HEK293 (cell line): ENCODE results near the gene ALG1.
"Not testable (repeated sequence)": the region's sequence is repeated elsewhere in the genome, so short reads cannot be mapped to it uniquely, and the experiment has no call there.

Experiments
- CTCF ChIA-PET: fragments of 350-600 bp; formaldehyde crosslinking; extraction: SDS; loops from one replicate; lab custom pipeline; 2021; ENCODE audit warnings: antibody characterized with exemption; lab: Yijun Ruan, JAX
- POLR2A ChIA-PET: fragments of 300-600 bp; formaldehyde crosslinking; extraction: SDS; loops from one replicate; lab custom pipeline; 2020; ENCODE audit warnings: antibody characterized with exemption, inconsistent platforms; lab: Yijun Ruan, JAX
- H3K27ac ChIP-seq: fragments of 200-500 bp; sonication (Bioruptor generic); 2 replicates; pipeline ENCODE4 v1.5.1; 2014; ENCODE audit warnings: low read depth, low read length, control low read depth, inconsistent platforms; ENCODE audit errors: extremely low read depth
- H3K36me3 ChIP-seq, 2 experiments: fragments of 200-500 bp in 1 of 2; sonication (Bioruptor generic) in 1 of 2; 1 replicate in 1 of 2; 2 replicates in 1 of 2; pipeline ENCODE4 v1.5.1; 2014 to 2017; ENCODE audit warnings: inconsistent platforms in 2 of 2, low read length in 2 of 2; ENCODE audit not compliant: control insufficient read depth in 2 of 2, insufficient read depth in 1 of 2
- H3K4me1 ChIP-seq: fragments of 200-500 bp; sonication (Bioruptor generic); 2 replicates; pipeline ENCODE4 v1.5.1; 2014; ENCODE audit warnings: mild to moderate bottlenecking, low read length, inconsistent platforms; ENCODE audit not compliant: control insufficient read depth, insufficient read depth
- H3K4me3 ChIP-seq: 2 replicates; pipeline ENCODE4 v1.5.1; 2011; ENCODE audit warnings: low read depth, mild to moderate bottlenecking, control low read depth, low read length, moderate library complexity
- H3K9me3 ChIP-seq: fragments of 200-500 bp; sonication (Bioruptor generic); 2 replicates; pipeline ENCODE4 v1.5.1; 2014; ENCODE audit warnings: low read depth, low read length, inconsistent platforms; ENCODE audit not compliant: control insufficient read depth, insufficient read depth
- KLF10 ChIP-seq: fragments of 450-650 bp; IDR thresholded peaks from 2 replicates; pipeline ENCODE4 v1.5.1; 2018; ENCODE audit warnings: missing biosample characterization, mild to moderate bottlenecking, missing genetic modification characterization
- MEIS1 ChIP-seq: sonication (generic); formaldehyde crosslinking; IDR thresholded peaks from 2 replicates; pipeline ENCODE4 v1.8.1; 2022; ENCODE audit warnings: missing genetic modification reagents, mild to moderate bottlenecking, borderline replicate concordance
- OVOL3 ChIP-seq: fragments of 450-650 bp; formaldehyde crosslinking; IDR thresholded peaks from 2 replicates; pipeline ENCODE4 v1.5.1; 2016; ENCODE audit warnings: missing biosample characterization, missing genetic modification characterization
- TRIM28 ChIP-seq: IDR thresholded peaks from 2 replicates; pipeline ENCODE4 v1.6.1; 2011; ENCODE audit warnings: low read length, control low read depth, borderline replicate concordance
- ZIC2 ChIP-seq: fragments of 450-650 bp; formaldehyde crosslinking; IDR thresholded peaks from 2 replicates; pipeline ENCODE4 v1.5.1; 2016; ENCODE audit warnings: missing biosample characterization, missing genetic modification characterization
- ZNF138 ChIP-seq: fragments of 450-650 bp; formaldehyde crosslinking; IDR thresholded peaks from 2 replicates; pipeline ENCODE4 v1.5.1; 2016; ENCODE audit warnings: missing biosample characterization, missing genetic modification characterization, borderline replicate concordance
- ZNF19 ChIP-seq: fragments of 450-650 bp; formaldehyde crosslinking; IDR thresholded peaks from 2 replicates; pipeline ENCODE4; 2016; ENCODE audit warnings: missing biosample characterization, missing genetic modification characterization, low read depth
- ZNF211 ChIP-seq: fragments of 450-650 bp; formaldehyde crosslinking; IDR thresholded peaks from 2 replicates; pipeline ENCODE4 v1.5.1; 2016; ENCODE audit warnings: low read depth, missing biosample characterization, missing genetic modification characterization
- ZNF23 ChIP-seq: fragments of 450-650 bp; formaldehyde crosslinking; IDR thresholded peaks from 2 replicates; pipeline ENCODE4 v1.5.1; 2016; ENCODE audit warnings: missing biosample characterization, missing genetic modification characterization, borderline replicate concordance
- ZNF433 ChIP-seq: fragments of 450-650 bp; formaldehyde crosslinking; IDR thresholded peaks from 2 replicates; pipeline ENCODE4 v1.5.1; 2016; ENCODE audit warnings: missing biosample characterization, missing genetic modification characterization, low read depth
- ZNF501 ChIP-seq: fragments of 450-650 bp; formaldehyde crosslinking; IDR thresholded peaks from 2 replicates; pipeline ENCODE4 v1.5.1; 2016; ENCODE audit warnings: missing biosample characterization, missing genetic modification characterization
- ZNF670 ChIP-seq: fragments of 450-650 bp; formaldehyde crosslinking; IDR thresholded peaks from 2 replicates; pipeline ENCODE4 v1.5.1; 2016; ENCODE audit warnings: missing biosample characterization, missing genetic modification characterization, low read depth
- ZNF837 ChIP-seq: fragments of 450-650 bp; formaldehyde crosslinking; IDR thresholded peaks from 2 replicates; pipeline ENCODE4 v1.5.1; 2016; ENCODE audit warnings: missing biosample characterization, missing genetic modification characterization
- TF ChIP-seq, protein P1 (sequence below): fragments of 450-650 bp; formaldehyde crosslinking; IDR thresholded peaks from 2 replicates; pipeline ENCODE4 v1.5.1; 2016; ENCODE audit warnings: missing biosample characterization, missing genetic modification characterization, borderline replicate concordance
- TF ChIP-seq, protein P2 (sequence below): fragments of 450-650 bp; IDR thresholded peaks from 2 replicates; pipeline ENCODE4 v1.5.1; 2018; ENCODE audit warnings: missing biosample characterization, mild to moderate bottlenecking, missing genetic modification characterization
- TF ChIP-seq, protein P3 (sequence below): fragments of 450-650 bp; formaldehyde crosslinking; IDR thresholded peaks from 2 replicates; pipeline ENCODE4 v1.5.1; 2017; ENCODE audit warnings: missing biosample characterization, missing genetic modification characterization
- TF ChIP-seq, protein P4 (sequence below): fragments of 450-650 bp; formaldehyde crosslinking; IDR thresholded peaks from 2 replicates; pipeline ENCODE4 v1.5.1; 2016; ENCODE audit warnings: missing biosample characterization, missing genetic modification characterization
- TF ChIP-seq, protein P5 (sequence below): fragments of 450-650 bp; formaldehyde crosslinking; IDR thresholded peaks from 2 replicates; pipeline ENCODE4 v1.5.1; 2016; ENCODE audit warnings: missing biosample characterization, missing genetic modification characterization

Gene ALG1

DNA sequence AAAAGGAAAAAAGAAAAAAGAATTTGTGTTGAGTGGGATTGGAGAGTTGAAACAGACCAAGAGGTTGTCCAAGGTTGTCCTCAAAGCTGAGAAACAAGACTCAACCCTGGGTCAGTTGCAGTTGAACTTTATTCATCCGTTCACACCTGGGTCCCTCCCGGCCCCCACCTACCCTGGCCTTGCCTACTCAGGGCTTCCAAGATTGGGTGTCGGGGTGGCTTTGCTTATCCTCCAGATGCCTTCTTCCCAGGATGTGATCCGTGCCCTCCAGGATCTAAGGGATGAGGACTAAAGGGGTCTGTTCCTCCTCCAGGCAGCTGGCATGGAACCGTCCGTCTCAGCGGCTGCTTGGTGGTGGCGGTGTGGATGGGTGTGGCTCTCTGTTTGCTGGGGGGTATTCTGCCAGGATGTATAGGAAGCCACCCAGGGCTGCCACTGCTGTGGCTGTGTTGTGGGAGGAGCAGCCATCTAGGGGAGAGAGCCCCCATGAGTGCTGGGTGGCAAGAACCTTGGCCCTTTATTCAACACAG is 27.6 kb upstream of the ALG1 start (continued):
- TF ChIP-seq, protein P1, sequence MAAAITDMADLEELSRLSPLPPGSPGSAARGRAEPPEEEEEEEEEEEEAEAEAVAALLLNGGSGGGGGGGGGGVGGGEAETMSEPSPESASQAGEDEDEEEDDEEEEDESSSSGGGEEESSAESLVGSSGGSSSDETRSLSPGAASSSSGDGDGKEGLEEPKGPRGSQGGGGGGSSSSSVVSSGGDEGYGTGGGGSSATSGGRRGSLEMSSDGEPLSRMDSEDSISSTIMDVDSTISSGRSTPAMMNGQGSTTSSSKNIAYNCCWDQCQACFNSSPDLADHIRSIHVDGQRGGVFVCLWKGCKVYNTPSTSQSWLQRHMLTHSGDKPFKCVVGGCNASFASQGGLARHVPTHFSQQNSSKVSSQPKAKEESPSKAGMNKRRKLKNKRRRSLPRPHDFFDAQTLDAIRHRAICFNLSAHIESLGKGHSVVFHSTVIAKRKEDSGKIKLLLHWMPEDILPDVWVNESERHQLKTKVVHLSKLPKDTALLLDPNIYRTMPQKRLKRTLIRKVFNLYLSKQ (tag by site-specific recombination) = no peak
- no peak for TF ChIP-seq ZNF501 (tag by site-specific recombination)
- no peak for TF ChIP-seq MEIS1 (CRISPR knock-in tag)
- no peak for TF ChIP-seq ZNF211
- no peak for TF ChIP-seq ZNF433
- no peak for TF ChIP-seq KLF10
- TF ChIP-seq, protein P2, sequence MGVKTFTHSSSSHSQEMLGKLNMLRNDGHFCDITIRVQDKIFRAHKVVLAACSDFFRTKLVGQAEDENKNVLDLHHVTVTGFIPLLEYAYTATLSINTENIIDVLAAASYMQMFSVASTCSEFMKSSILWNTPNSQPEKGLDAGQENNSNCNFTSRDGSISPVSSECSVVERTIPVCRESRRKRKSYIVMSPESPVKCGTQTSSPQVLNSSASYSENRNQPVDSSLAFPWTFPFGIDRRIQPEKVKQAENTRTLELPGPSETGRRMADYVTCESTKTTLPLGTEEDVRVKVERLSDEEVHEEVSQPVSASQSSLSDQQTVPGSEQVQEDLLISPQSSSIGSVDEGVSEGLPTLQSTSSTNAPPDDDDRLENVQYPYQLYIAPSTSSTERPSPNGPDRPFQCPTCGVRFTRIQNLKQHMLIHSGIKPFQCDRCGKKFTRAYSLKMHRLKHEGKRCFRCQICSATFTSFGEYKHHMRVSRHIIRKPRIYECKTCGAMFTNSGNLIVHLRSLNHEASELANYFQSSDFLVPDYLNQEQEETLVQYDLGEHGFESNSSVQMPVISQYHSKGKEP = no peak
- no peak for TF ChIP-seq ZNF23 (tag by site-specific recombination)
- TF ChIP-seq ZIC2 (tag by site-specific recombination) = no peak

DNA sequence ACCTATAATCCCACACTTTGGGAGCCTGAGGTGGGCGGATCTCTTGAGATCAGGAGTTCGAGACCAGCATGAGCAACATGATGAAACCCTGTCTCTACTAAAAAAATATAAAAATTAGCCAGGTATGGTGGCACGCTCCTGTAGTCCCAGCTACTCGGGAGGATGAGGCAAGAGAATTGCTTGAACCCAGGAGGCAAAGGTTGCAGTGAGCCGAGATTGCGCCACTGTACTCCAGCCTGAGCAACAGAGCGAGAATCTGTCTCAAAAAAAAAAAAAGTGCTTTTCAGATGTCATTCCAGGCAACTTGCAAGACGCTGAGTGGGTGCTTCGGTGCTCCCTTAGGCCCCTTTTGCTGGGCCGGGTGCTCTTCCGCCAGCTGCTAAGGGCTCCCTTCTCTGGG is 27.1 kb upstream of the ALG1 start:
- POLR2A ChIA-PET, H3K27ac ChIP-seq, H3K4me3 ChIP-seq: not testable (repeated sequence)

DNA sequence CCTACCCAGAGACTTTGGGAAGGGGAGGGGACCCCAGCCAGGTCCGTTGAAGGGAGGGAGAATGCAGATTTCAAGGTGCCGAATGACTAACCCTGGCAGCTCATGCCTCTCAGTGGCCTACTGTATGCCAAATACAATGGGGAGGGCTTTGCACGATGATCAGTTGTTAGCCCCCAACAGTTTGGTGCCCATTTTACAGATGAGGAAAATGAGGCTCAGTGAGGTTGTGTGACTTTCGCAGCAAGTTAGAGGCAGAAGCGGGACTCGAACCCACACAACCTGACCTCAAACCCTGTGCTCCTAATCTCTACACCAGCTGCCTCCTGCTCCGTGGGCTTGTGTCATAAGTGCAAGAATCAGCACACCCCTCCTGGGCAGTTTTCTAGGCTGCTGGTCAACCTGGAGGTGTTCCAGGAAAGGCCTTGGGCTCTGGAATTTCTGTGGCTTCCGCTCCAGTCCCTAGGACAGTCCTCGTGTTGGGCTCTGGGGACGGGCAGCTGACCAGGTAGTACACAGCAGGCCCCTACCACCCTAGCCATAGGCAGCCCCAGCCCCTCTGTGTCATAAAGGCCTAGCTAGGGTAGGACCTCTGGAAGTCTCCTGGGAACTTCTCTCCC is 26.0 kb upstream of the ALG1 start:
- CTCF ChIA-PET = interaction anchor here (2.2 kb wide), 1 partner anchor 12 kb away, joined by 12 read pairs; no protein-coding TSS in a partner anchor

More for the DNA sequence above, 27.1 kb upstream of the ALG1 start:
- H3K4me1 ChIP-seq, H3K9me3 ChIP-seq, H3K36me3 ChIP-seq: not testable (repeated sequence)
- CTCF ChIA-PET = interaction anchor here (0.7 to 2.2 kb wide), 2 partner anchors 13 to 366 kb away, joined by 7 to 12 read pairs; no protein-coding TSS in a partner anchor

More for the DNA sequence above, 26.0 kb upstream of the ALG1 start:
- Histone ChIP-seq H3K4me1 (no peaks in the 10 kb centered on the region; the same call in 1 of the 2 replicates), H3K27ac (no peak overlapping the region), H3K36me3 (no peaks in the 10 kb centered on the region), H3K9me3 (no peaks in the 10 kb centered on the region), H3K4me3 (no peak overlapping the region)
- POLR2A ChIA-PET = no interaction called here
- TF ChIP-seq TRIM28 (no peak), ZNF837 (tag by site-specific recombination) (no peak), ZNF138 (tag by site-specific recombination) (no peak), OVOL3 (no peak), ZNF670 (no peak), ZNF19 (tag by site-specific recombination) (no peak)
- TF ChIP-seq, protein P3, sequence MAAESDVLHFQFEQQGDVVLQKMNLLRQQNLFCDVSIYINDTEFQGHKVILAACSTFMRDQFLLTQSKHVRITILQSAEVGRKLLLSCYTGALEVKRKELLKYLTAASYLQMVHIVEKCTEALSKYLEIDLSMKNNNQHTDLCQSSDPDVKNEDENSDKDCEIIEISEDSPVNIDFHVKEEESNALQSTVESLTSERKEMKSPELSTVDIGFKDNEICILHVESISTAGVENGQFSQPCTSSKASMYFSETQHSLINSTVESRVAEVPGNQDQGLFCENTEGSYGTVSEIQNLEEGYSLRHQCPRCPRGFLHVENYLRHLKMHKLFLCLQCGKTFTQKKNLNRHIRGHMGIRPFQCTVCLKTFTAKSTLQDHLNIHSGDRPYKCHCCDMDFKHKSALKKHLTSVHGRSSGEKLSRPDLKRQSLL (tag by site-specific recombination) = no peak
- TF ChIP-seq, protein P4, sequence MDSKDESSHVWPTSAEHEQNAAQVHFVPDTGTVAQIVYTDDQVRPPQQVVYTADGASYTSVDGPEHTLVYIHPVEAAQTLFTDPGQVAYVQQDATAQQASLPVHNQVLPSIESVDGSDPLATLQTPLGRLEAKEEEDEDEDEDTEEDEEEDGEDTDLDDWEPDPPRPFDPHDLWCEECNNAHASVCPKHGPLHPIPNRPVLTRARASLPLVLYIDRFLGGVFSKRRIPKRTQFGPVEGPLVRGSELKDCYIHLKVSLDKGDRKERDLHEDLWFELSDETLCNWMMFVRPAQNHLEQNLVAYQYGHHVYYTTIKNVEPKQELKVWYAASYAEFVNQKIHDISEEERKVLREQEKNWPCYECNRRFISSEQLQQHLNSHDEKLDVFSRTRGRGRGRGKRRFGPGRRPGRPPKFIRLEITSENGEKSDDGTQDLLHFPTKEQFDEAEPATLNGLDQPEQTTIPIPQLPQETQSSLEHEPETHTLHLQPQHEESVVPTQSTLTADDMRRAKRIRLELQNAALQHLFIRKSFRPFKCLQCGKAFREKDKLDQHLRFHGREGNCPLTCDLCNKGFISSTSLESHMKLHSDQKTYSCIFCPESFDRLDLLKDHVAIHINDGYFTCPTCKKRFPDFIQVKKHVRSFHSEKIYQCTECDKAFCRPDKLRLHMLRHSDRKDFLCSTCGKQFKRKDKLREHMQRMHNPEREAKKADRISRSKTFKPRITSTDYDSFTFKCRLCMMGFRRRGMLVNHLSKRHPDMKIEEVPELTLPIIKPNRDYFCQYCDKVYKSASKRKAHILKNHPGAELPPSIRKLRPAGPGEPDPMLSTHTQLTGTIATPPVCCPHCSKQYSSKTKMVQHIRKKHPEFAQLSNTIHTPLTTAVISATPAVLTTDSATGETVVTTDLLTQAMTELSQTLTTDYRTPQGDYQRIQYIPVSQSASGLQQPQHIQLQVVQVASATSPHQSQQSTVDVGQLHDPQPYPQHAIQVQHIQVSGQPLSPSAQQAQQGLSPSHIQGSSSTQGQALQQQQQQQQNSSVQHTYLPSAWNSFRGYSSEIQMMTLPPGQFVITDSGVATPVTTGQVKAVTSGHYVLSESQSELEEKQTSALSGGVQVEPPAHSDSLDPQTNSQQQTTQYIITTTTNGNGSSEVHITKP (tag by site-specific recombination) = no peak
- TF ChIP-seq, protein P5, sequence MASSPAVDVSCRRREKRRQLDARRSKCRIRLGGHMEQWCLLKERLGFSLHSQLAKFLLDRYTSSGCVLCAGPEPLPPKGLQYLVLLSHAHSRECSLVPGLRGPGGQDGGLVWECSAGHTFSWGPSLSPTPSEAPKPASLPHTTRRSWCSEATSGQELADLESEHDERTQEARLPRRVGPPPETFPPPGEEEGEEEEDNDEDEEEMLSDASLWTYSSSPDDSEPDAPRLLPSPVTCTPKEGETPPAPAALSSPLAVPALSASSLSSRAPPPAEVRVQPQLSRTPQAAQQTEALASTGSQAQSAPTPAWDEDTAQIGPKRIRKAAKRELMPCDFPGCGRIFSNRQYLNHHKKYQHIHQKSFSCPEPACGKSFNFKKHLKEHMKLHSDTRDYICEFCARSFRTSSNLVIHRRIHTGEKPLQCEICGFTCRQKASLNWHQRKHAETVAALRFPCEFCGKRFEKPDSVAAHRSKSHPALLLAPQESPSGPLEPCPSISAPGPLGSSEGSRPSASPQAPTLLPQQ (tag by site-specific recombination) = no peak
